SK-N-SH (cell line): ENCODE measurements around the gene RAB3B. TPM values are rescaled to one million over a fixed set of nuclear protein-coding genes. Genes with fewer than 3 reads are reported as not detected.

Source experiments
- CTCF ChIA-PET: fragments of 300-600, 350-600 bp; formaldehyde crosslinking; extraction: SDS; loops from one replicate; lab custom pipeline; 2021; lab: Yijun Ruan, JAX
- POLR2A ChIA-PET: fragments of 350-600 bp; sonication (Branson Sonifier 250); formaldehyde crosslinking; extraction: SDS; loops from one replicate; lab custom pipeline; 2020; ENCODE audit warnings: antibody characterized with exemption, inconsistent platforms; lab: Yijun Ruan, JAX
- DNase-seq: peaks from one replicate; pipeline ENCODE4 v3.0.0; 2012
- H2AFZ ChIP-seq: fragments of 200-600 bp; sonication (generic); 2 replicates; pipeline ENCODE4 v1.8.1; 2016; ENCODE audit warnings: antibody characterized with exemption, mild to moderate bottlenecking, low read depth
- H3F3A ChIP-seq: fragments of 200-600 bp; sonication (generic); replicated peaks from 2 replicates; pipeline ENCODE3; 2016; ENCODE audit warnings: antibody characterized with exemption, mild to moderate bottlenecking; ENCODE audit not compliant: insufficient read depth
- H3K27ac ChIP-seq, 2 experiments: fragments of 200-500 bp in 1 of 2; fragments of 200-600 bp in 1 of 2; sonication (Bioruptor generic) in 1 of 2; sonication (generic), shearing (Covaris generic) in 1 of 2; 2 replicates each; pipeline versions ENCODE4 v1.5.1 to v1.6.1; 2014 to 2016; ENCODE audit warnings: low read depth in 2 of 2, inconsistent platforms in 1 of 2, low read length in 1 of 2, mild to moderate bottlenecking in 1 of 2, mixed read lengths in 1 of 2
- H3K27me3 ChIP-seq: fragments of 200-600 bp; sonication (generic), shearing (Covaris generic); 2 replicates; pipeline ENCODE4 v1.6.1; 2016; ENCODE audit warnings: mixed run types; ENCODE audit not compliant: insufficient read depth
- H3K36me3 ChIP-seq, 2 experiments: fragments of 200-500 bp in 1 of 2; fragments of 200-600 bp in 1 of 2; sonication (Bioruptor generic) in 1 of 2; sonication (generic) in 1 of 2; replicated peaks in 1 of 2; 2 replicates each; pipeline versions ENCODE3 to v1.5.1; 2014 to 2016; ENCODE audit warnings: low read length in 1 of 2, mild to moderate bottlenecking in 1 of 2; ENCODE audit not compliant: insufficient read depth in 2 of 2, control insufficient read depth in 1 of 2
- H3K4me1 ChIP-seq, 2 experiments: fragments of 200-500 bp in 1 of 2; fragments of 200-600 bp in 1 of 2; sonication (Bioruptor generic) in 1 of 2; sonication (generic), shearing (Covaris generic) in 1 of 2; 2 replicates each; pipeline versions ENCODE4 v1.5.1 to v1.6.1; 2014 to 2016; ENCODE audit warnings: low read depth in 1 of 2, low read length in 1 of 2, mixed run types in 1 of 2; ENCODE audit not compliant: insufficient read depth in 2 of 2, control insufficient read depth in 1 of 2
- H3K4me2 ChIP-seq: fragments of 200-600 bp; sonication (generic), shearing (Covaris generic); 2 replicates; pipeline ENCODE4 v1.6.1; 2017; ENCODE audit warnings: mixed run types
- H3K4me3 ChIP-seq, 2 experiments: fragments of 200-500 bp in 1 of 2; fragments of 200-600 bp in 1 of 2; sonication (Bioruptor generic) in 1 of 2; sonication (generic), shearing (Covaris generic) in 1 of 2; 2 replicates each; pipeline versions ENCODE4 v1.5.1 to v1.8.1; 2014 to 2016; ENCODE audit warnings: low read depth in 2 of 2, inconsistent platforms in 1 of 2, low read length in 1 of 2, mild to moderate bottlenecking in 1 of 2, mixed read lengths in 1 of 2, moderate library complexity in 1 of 2
- H3K79me2 ChIP-seq: fragments of 200-600 bp; sonication (generic); 2 replicates; pipeline ENCODE4 v1.8.1; 2017; ENCODE audit warnings: mild to moderate bottlenecking; ENCODE audit not compliant: insufficient read depth
- H3K9ac ChIP-seq: fragments of 200-600 bp; sonication (generic); 2 replicates; pipeline ENCODE4 v1.6.1; 2017; ENCODE audit warnings: mixed run types
- H3K9me2 ChIP-seq: fragments of 200-600 bp; sonication (generic); 2 replicates; pipeline ENCODE4 v1.6.1; 2017; ENCODE audit warnings: mixed run types
- H3K9me3 ChIP-seq: fragments of 200-600 bp; sonication (generic); 2 replicates; pipeline ENCODE4 v1.6.1; 2017; ENCODE audit warnings: mixed run types, mild to moderate bottlenecking, moderate library complexity
- H4K20me1 ChIP-seq: fragments of 200-600 bp; sonication (generic); 2 replicates; pipeline ENCODE4 v1.6.1; 2017; ENCODE audit warnings: mild to moderate bottlenecking, mixed run types; ENCODE audit not compliant: insufficient read depth
- CHD2 ChIP-seq: fragments of 150-350 bp; IDR thresholded peaks from 2 replicates; pipeline ENCODE4 v1.6.1; 2018; ENCODE audit warnings: low read length; ENCODE audit not compliant: partially characterized antibody
- EP300 ChIP-seq, 2 experiments: IDR thresholded peaks; 2 replicates each; pipeline versions ENCODE4 v1.4.0 to v1.6.1; 2012; ENCODE audit warnings: borderline replicate concordance in 1 of 2, low read depth in 1 of 2, low read length in 1 of 2
- FOXJ3 ChIP-seq: sonication (generic); formaldehyde crosslinking; IDR thresholded peaks from 2 replicates; pipeline ENCODE4 v1.5.1; 2020; ENCODE audit warnings: mild to moderate bottlenecking, missing genetic modification reagents
- MEF2A ChIP-seq: IDR thresholded peaks from 2 replicates; pipeline ENCODE4 v1.4.0; 2012; ENCODE audit warnings: low read depth, borderline replicate concordance
- NFIC ChIP-seq: IDR thresholded peaks from 2 replicates; pipeline ENCODE4 v1.4.0; 2012; ENCODE audit warnings: borderline replicate concordance
- RAD21 ChIP-seq: IDR thresholded peaks from 2 replicates; pipeline ENCODE4 v1.6.1; 2012; ENCODE audit warnings: mild to moderate bottlenecking, low read length
- RCOR1 ChIP-seq: fragments of 150-350 bp; IDR thresholded peaks from 2 replicates; pipeline ENCODE4 v1.6.1; 2017; ENCODE audit warnings: antibody characterized with exemption, low read length
- SIN3A ChIP-seq: IDR thresholded peaks from 2 replicates; pipeline ENCODE4 v1.6.1; 2012; ENCODE audit warnings: low read depth, mild to moderate bottlenecking, low read length, moderate library complexity, borderline replicate concordance
- TEAD4 ChIP-seq: IDR thresholded peaks from 2 replicates; pipeline ENCODE4 v1.4.0; 2012; ENCODE audit warnings: mild to moderate bottlenecking, borderline replicate concordance; ENCODE audit not compliant: insufficient read depth
- WGBS: methylation state at CpG from one replicate; pipeline ENCODE4 v1.1.6; 2017; ENCODE audit warnings: low lambda C conversion rate; 5-methylcytosine and 5-hydroxymethylcytosine counted together
- polyA plus RNA-seq, 3 experiments: library from polyadenylated mRNA; depleted of rRNA; stranded (reverse); fragments of >200 nt; gene quantifications; 2 replicates each; pipeline ENCODE4 v1.2.3, GENCODE V29; 2012
- TF ChIP-seq, protein P1 (sequence below): IDR thresholded peaks from 2 replicates; pipeline ENCODE4 v1.4.0; 2012; ENCODE audit warnings: low read depth, borderline replicate concordance
- TF ChIP-seq, protein P2 (sequence below): IDR thresholded peaks from 2 replicates; pipeline ENCODE4 v1.4.0; 2012; ENCODE audit warnings: low read depth, borderline replicate concordance
- TF ChIP-seq, protein P3 (sequence below): fragments of 150-350 bp; IDR thresholded peaks from 2 replicates; pipeline ENCODE4 v1.6.1; 2016; ENCODE audit warnings: mild to moderate bottlenecking, low read depth, low read length
- TF ChIP-seq, protein P4 (sequence below): IDR thresholded peaks from 2 replicates; pipeline ENCODE4 v1.6.1; 2012; ENCODE audit warnings: mild to moderate bottlenecking, low read depth, low read length, moderate library complexity

The RAB3B gene
- polyA plus RNA-seq, 1 of the 3 experiments (the other 2 are of a cell fraction), result 10.2 TPM

DNA sequence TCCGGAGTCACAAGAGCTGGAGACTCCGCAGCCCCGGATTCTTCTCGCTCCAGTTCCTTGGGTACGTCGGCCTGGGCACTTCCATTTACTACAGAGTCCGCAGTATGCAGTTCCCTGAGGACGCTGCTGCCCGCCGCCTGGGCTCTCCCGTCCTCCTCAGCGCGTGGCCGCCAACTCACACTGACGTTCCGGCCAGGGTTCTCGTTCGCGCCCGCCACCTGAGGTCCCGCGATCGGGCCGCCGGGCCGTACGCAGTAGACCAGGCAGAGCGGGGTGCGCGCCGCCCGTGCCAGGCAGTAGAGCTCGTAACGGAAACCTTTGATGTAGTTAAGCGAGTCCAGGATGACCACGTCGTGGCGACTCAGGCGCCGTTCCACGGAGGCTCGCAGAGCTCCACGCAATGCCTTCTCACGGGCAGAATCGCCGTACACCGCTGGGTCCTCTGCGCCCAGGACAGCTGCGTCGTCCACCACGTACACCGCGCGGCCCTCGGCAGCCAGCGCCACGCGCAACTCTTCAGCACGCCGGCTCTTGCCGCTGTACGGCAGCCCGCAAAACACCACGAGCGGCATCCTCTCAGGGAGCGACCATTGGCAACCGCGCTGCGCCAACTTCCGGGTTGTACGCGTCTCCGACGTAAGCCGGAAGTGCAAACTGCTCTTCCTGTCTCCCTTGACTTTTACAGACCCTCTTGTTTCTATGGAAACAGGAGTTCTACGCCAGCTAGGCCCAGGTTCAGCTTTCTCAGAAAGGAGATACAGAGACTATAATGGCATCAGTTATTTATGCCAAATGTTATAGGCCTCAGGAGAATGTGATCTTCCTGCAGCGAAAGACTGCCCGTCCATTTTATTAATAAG is 42.9 kb upstream of the RAB3B start, which contains the start of gene KTI12 (continued):
- TF ChIP-seq, protein P1, sequence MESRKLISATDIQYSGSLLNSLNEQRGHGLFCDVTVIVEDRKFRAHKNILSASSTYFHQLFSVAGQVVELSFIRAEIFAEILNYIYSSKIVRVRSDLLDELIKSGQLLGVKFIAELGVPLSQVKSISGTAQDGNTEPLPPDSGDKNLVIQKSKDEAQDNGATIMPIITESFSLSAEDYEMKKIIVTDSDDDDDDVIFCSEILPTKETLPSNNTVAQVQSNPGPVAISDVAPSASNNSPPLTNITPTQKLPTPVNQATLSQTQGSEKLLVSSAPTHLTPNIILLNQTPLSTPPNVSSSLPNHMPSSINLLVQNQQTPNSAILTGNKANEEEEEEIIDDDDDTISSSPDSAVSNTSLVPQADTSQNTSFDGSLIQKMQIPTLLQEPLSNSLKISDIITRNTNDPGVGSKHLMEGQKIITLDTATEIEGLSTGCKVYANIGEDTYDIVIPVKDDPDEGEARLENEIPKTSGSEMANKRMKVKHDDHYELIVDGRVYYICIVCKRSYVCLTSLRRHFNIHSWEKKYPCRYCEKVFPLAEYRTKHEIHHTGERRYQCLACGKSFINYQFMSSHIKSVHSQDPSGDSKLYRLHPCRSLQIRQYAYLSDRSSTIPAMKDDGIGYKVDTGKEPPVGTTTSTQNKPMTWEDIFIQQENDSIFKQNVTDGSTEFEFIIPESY, result no peak
- TF ChIP-seq MEF2A (no peak), NFIC (no peak), TEAD4 (no peak), SIN3A (peak; percentile 84; the same call in 1 of the 2 replicates), RAD21 (no peak), EP300 (IDR thresholded peaks at IDR 0.05; ENCODE audit: borderline replicate concordance in 1 of 2, low read depth in 1 of 2, low read length in 1 of 2) (no peak; a peak in 1 of 4 replicates), FOXJ3 (CRISPR knock-in tag) (no peak), RCOR1 (no peak), CHD2 (peak; percentile 31)
- TF ChIP-seq, protein P2, sequence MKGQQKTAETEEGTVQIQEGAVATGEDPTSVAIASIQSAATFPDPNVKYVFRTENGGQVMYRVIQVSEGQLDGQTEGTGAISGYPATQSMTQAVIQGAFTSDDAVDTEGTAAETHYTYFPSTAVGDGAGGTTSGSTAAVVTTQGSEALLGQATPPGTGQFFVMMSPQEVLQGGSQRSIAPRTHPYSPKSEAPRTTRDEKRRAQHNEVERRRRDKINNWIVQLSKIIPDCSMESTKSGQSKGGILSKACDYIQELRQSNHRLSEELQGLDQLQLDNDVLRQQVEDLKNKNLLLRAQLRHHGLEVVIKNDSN, result no peak

DNA sequence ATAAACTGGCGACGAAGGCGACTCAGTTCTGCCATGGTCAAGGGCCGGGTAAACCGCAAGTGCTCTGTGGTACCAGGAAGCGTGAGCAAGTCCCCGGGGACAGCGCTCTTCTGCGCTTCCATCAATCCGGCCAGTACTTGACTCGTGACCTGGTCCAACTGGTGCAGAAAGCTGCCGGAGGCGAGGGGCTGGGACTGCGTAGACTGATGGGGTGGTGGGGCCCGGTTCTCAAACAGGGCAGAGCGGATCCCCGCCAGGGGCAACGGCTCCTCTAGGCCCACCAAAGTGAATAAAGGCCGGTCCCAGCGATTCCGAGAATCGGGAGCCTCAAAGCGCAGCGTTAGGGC is 42.3 kb upstream of the RAB3B start:
- H2AFZ ChIP-seq, result no peak overlapping the region
- ChIA-PET CTCF (interaction anchor here (0.6 to 3.2 kb wide), 3 partner anchors 12 to 265 kb away, joined by 3 to 9 read pairs (median 9); no protein-coding TSS in a partner anchor), POLR2A (interaction anchor here (0.9 to 2.3 kb wide), 4 partner anchors 9 to 24 kb away, joined by 3 to 15 read pairs (median 4); partner anchors contain the start of genes BTF3L4 and TXNDC12)
- H3K27me3 ChIP-seq, result no peaks in the 10 kb centered on the region
- peak overlapping the region; percentile 87 for H3K9ac ChIP-seq
- peaks cover 11% of the 10 kb centered on the region for H3F3A ChIP-seq
- H3K9me3 ChIP-seq, result no peaks in the 10 kb centered on the region
- H3K4me3 ChIP-seq, result peak overlapping the region; percentile 84 to 86
- H3K9me2 ChIP-seq, result no peaks in the 10 kb centered on the region
- peaks cover 48% of the 10 kb centered on the region for H3K79me2 ChIP-seq
- 4% methylated on average over 10 of the region's 24 CpGs for WGBS
- H4K20me1 ChIP-seq, result peaks cover 14% of the 10 kb centered on the region; the same call in 1 of the 2 replicates
- peaks cover 17 to 23% of the 10 kb centered on the region in 2 experiments for H3K36me3 ChIP-seq
- DNase-seq, result peak; percentile 65
- peaks cover 7 to 16% of the 10 kb centered on the region in 2 experiments; a peak in 3 of 4 replicates for H3K4me1 ChIP-seq
- H3K4me2 ChIP-seq, result peak overlapping the region; percentile 98
- peak overlapping the region; percentile 80 to 85 for H3K27ac ChIP-seq
- TF ChIP-seq, protein P3, sequence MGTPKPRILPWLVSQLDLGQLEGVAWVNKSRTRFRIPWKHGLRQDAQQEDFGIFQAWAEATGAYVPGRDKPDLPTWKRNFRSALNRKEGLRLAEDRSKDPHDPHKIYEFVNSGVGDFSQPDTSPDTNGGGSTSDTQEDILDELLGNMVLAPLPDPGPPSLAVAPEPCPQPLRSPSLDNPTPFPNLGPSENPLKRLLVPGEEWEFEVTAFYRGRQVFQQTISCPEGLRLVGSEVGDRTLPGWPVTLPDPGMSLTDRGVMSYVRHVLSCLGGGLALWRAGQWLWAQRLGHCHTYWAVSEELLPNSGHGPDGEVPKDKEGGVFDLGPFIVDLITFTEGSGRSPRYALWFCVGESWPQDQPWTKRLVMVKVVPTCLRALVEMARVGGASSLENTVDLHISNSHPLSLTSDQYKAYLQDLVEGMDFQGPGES, result no peak
- TF ChIP-seq, protein P4, sequence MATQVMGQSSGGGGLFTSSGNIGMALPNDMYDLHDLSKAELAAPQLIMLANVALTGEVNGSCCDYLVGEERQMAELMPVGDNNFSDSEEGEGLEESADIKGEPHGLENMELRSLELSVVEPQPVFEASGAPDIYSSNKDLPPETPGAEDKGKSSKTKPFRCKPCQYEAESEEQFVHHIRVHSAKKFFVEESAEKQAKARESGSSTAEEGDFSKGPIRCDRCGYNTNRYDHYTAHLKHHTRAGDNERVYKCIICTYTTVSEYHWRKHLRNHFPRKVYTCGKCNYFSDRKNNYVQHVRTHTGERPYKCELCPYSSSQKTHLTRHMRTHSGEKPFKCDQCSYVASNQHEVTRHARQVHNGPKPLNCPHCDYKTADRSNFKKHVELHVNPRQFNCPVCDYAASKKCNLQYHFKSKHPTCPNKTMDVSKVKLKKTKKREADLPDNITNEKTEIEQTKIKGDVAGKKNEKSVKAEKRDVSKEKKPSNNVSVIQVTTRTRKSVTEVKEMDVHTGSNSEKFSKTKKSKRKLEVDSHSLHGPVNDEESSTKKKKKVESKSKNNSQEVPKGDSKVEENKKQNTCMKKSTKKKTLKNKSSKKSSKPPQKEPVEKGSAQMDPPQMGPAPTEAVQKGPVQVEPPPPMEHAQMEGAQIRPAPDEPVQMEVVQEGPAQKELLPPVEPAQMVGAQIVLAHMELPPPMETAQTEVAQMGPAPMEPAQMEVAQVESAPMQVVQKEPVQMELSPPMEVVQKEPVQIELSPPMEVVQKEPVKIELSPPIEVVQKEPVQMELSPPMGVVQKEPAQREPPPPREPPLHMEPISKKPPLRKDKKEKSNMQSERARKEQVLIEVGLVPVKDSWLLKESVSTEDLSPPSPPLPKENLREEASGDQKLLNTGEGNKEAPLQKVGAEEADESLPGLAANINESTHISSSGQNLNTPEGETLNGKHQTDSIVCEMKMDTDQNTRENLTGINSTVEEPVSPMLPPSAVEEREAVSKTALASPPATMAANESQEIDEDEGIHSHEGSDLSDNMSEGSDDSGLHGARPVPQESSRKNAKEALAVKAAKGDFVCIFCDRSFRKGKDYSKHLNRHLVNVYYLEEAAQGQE, result 0 out of 2 replicates have a peak, but pooled peaks have one; percentile 60
